NCI-H2029 treated with DMSO at 0.1 percent for 48 hours (cell line): ENCODE data around the gene DMRTB1.
"Not testable (repeated sequence)": the region's sequence is repeated elsewhere in the genome, so short reads cannot be mapped to it uniquely, and the experiment has no call there.

Experiments
- DNase-seq: peaks from one replicate; lab custom pipeline; 2025; lab: John Stamatoyannopoulos, UW

The DMRTB1 gene

DNA sequence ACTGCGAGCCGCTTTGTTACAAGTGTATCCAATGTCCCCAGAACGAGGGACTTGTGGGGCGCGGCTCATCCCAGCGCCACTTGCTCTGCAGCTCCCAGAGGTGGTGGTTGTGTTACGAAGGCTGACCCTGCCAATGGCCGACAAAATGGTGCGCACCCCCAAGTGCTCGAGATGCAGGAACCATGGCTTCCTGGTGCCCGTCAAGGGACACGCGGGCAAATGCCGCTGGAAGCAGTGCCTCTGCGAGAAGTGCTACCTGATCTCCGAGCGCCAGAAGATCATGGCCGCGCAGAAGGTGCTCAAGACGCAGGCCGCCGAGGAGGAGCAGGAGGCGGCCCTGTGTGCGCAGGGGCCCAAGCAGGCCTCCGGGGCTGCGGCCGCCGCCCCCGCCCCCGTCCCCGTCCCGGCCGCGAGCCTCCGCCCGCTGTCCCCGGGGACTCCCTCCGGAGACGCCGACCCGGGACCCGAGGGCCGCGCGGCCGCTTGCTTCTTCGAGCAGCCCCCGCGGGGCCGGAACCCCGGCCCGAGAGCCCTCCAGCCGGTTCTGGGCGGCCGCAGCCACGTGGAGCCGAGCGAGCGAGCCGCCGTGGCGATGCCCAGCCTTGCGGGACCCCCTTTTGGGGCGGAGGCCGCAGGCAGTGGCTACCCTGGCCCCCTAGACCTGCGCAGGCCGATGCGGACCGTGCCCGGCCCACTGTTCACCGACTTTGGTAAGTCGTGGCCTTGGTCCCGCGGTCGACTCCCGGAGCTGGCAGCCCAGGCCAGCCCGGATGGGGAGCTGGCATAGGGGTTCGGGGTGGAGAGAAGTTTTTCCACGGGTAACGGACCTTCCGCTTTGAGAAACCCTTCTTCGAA, at the start of gene DMRTB1:
Gene DMRTB1 (plus strand): TSS at position 79 of the 855 bp plus-strand sequence. CDS start 55 bp downstream, at position 134.
- DNase-seq = no peak

- DNase-seq = no peak
These were observed 49.5 kb upstream of the DMRTB1 start for GRCh38 chr1:53409695-53410094.

- DNase-seq = no peak
These were observed 49.1 kb upstream of the DMRTB1 start for GRCh38 chr1:53410100-53410541.

- no peak for DNase-seq
These were observed 48.5 kb upstream of the DMRTB1 start for GRCh38 chr1:53410701-53411100.

DNA sequence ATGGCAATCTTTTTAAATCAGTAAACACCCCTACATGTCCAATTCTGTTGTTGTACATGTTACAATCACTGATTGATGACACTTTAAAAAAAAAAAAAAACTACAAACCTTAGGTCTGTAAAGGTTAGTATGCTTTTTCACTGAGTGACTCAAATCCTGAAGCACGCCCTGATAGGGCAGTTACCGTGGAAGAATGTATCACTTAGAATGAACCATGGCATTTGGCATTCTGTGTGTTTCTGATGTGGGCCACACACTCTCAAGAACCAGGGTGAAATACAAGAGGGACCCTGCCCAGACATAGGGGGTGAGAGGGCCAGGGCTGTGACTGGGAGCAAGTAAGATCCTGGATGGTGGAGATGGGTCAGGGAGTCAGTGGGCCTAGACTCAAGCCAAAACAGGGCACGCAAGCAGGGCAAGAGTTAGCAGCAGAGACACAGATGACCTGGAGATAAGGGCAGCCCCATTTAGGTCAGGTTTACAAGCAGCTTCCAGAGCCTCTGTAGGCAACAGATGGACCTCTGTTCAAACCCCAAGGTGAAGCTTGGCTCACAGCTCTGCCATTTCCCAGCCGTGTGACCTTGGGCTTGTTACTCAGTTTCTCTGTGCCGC, 47.6 kb upstream of the DMRTB1 start:
- DNase-seq = no peak

- no peak for DNase-seq
These were observed 46.7 kb upstream of the DMRTB1 start for GRCh38 chr1:53412285-53413174.

GRCh38 chr1:53413175-53414001, 45.8 kb upstream of the DMRTB1 start:
- no peak for DNase-seq

GRCh38 chr1:53414632-53415031, 44.6 kb upstream of the DMRTB1 start:
- no peak for DNase-seq

GRCh38 chr1:53415432-53415831, 43.8 kb upstream of the DMRTB1 start:
- no peak for DNase-seq

DNA sequence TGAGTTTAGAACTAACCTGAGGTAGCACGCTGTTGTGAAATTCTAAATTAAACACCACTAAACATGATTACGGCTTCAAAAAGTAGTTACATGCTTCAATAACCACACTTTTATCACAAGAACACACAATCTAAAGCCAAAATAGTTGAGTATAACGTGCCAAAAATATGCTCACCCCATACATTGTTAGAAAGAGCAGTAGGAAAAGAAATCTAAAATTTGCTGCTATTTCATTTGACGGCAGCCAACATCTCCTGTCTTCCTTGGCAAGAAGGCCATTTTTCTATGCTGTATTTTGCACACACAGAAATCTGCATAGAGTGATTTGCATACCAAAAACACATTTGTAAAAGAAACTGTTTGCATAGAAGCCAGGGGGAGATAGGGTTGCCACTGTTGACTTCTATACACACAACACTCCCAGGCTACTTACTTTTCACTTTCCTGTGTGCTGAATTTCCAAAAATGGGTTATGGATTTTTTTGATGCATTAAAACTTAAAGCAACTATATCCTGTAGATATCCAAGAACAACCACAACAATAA, 42.9 kb upstream of the DMRTB1 start:
- no peak for DNase-seq

- DNase-seq = no peak
These were observed 42.1 kb upstream of the DMRTB1 start for GRCh38 chr1:53417074-53417511.

- DNase-seq = no peak
These were observed 40.2 kb upstream of the DMRTB1 start for GRCh38 chr1:53419034-53419433.

GRCh38 chr1:53420341-53420740, 38.9 kb upstream of the DMRTB1 start:
- DNase-seq = no peak

DNA sequence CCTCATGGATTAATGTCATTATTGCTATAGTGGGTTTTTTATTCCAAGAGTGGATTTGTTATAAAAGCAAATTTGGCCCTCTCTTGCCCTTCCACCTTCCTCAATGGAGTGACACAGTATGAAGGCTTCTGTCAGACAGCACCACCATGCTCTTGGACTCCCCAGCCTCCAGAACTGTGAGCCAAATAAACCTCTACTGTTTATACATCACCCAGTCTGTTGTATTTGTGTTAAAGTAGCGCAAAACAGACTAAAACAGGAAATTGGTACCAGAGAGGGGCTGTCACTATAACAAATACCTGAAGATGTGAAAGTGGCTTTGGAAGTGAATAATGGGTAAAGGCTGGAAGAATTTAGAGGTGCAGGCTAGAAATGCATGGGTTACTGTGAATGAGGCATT, 38.0 kb upstream of the DMRTB1 start:
- DNase-seq = no peak

DNA sequence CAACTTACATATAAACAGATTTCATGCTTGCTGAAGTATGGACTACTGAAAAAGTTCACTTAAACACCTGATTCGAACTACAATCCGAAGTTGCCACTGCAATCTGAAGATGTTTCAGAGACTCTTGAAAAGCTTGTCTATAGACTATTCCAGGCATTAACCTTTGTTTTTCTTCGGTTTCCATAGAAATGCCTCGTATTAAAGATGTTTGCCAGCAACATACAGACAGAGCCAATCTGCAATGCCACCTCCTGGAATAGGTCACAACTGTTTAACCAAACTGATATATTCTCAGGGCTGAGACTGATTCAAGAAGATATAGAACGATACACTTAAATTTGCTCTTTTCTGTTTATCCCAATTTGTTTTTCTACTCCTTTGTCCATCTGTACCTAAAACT, 28.9 kb upstream of the DMRTB1 start:
- no peak for DNase-seq

- no peak for DNase-seq
These were observed 28.4 kb upstream of the DMRTB1 start for GRCh38 chr1:53430779-53431178.

- DNase-seq = no peak
These were observed 28.0 kb upstream of the DMRTB1 start for GRCh38 chr1:53431244-53431643.

DNA sequence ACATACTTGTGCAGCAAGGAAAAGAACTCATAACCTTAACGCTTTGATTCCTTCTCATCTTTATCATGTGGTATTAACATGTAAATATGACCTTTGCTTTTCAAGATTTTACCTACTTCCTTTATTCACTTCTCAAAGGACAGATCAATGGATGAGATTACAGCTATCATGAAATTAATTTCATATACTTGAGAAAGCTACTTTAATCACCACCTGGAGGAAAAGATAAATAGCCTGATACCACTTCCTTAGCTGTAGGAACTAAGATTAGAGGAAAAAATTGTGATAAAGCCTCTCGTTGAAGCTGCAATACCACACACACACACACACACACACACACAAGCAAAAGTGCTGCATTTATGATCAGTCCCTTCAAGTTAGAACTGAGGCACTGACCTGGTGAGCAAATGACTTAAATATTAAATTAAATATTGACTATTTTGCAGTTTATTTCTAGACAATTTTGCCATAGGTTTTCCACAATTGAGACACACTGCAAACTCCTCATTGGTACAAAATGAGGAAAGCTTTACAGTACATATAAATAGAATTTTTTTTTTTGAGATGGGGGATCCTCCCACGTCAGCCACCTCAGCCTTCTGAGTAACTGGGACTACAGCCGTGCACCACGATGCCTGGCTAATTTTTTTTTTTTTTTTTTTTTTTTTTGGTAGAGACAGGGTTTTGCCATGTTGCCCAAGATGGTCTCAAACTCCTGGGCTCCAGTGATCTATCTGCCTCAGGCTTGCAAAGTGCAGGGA, 27.2 kb upstream of the DMRTB1 start:
- DNase-seq = no peak

DNA sequence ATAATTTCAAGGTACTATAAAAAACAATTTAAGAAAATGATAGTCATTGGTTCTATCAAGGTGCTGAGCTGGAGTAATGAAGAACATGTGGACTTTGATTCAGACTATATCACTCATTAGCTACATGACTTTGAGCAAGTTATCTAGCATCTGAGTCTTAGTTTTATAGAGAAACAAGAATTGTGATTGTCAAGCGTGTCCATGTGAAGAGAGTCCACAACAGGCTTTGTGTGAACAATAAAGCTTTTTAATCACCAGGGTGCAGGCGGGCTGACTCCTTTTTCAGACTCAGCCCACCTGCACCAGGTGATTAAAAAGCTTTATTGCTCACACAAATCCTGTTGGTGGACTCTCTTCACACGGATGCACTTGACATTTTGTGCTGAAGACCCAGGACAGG, 26.6 kb upstream of the DMRTB1 start:
- DNase-seq = no peak

DNA sequence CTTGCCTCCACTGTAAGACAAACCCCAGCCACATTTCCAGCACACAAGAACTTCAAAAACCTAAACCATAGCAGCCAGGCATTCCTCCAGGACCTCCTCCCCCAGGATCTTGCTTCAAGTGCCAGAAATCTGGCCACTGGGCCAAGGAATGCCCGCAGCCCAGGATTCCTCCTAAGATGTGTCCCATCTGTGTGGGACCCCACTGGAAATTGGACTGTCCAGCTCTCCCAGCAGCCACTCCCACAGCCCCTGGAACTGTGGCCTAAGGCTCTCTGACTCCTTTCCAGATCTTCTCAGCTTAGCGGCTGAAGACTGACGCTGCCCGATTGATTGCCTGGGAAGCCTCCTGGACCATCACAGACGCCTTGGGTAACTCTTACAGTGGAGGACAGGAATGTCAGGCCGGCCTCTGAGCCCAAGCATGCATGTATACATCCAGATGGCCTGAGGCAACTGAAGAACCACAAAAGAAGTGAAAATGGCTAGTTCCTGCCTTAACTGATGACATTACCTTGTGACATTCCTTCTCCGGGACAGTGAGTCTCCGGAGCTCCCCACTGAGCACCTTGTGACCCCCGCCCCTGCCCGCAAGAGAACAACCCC, 24.7 kb upstream of the DMRTB1 start:
- DNase-seq = not testable (repeated sequence)
